ENCODE data around the gene SDC3.

- no peak for TF ChIP-seq CTCF (IDR thresholded peaks at IDR 0.05)
- TF ChIP-seq POLR2A (IDR thresholded peaks at IDR 0.05; ENCODE audit: low read depth): no peak
Measured at GRCh38 chr1:30879126-30879786, 29.3 kb downstream of the SDC3 start.

Measured in esophagus muscularis mucosa (tissue), 3 donors.